GM12878 (cell line): ENCODE results near the gene RLIM. TPM values are rescaled to one million over a fixed set of nuclear protein-coding genes. Genes with fewer than 3 reads are reported as not detected.

Source experiments
- ATAC-seq: fragments of 200-7000 bp; cut with Tn5 transposase; 3 replicates; pipeline ENCODE4 v1.9.1; 2020; ENCODE audit warnings: mild to moderate bottlenecking, moderate library complexity
- BruUV-seq: library from RNA; stranded (reverse); fragments of 400-500 nt; replicated peaks from 2 replicates; lab custom pipeline; 2021; lab: Mats Ljungman, UMichigan
- CTCF ChIA-PET: fragments of 300-600 bp; sonication (Branson Sonifier 250); formaldehyde crosslinking; extraction: SDS; loops from one replicate; lab custom pipeline; 2021; ENCODE audit warnings: inconsistent platforms; lab: Yijun Ruan, JAX
- POLR2A ChIA-PET: fragments of 350-600 bp; formaldehyde crosslinking; extraction: SDS; loops from one replicate; lab custom pipeline; 2021; ENCODE audit warnings: inconsistent platforms; lab: Charles Lee
- RAD21 ChIA-PET: fragments of 300-600 bp; sonication (Branson Sonifier 250); formaldehyde crosslinking; loops from one replicate; lab custom pipeline; 2023; ENCODE audit warnings: antibody characterized with exemption; ENCODE audit not compliant: unreplicated experiment; lab: Charles Lee
- SMC1A ChIA-PET: fragments of 300-600 bp; sonication (Branson Sonifier 250); formaldehyde crosslinking; loops from one replicate; lab custom pipeline; 2023; ENCODE audit not compliant: unreplicated experiment, uncharacterized antibody; lab: Charles Lee
- DNase-seq: peaks from one replicate; pipeline ENCODE4 v3.0.0-alpha.2; 2011; ENCODE audit warnings: low read depth, low spot score
- FAIRE-seq: peaks from 3 replicates; lab custom pipeline; 2011; peaks lifted over from hg19 to GRCh38; lab: Jason Lieb, UNC
- H2AFZ ChIP-seq: 2 replicates; pipeline ENCODE4 v1.6.0; 2011; ENCODE audit warnings: low read depth, low read length, control low read depth; ENCODE audit not compliant: control insufficient read depth
- H3K27ac ChIP-seq: 2 replicates; pipeline ENCODE4 v1.5.1; 2011; ENCODE audit warnings: control low read depth; ENCODE audit not compliant: control insufficient read depth, insufficient read depth
- H3K27me3 ChIP-seq, 2 experiments: replicated peaks in 1 of 2; 2 replicates each; pipeline versions ENCODE4 v1.6.0 to v1.6.1; 2011; ENCODE audit warnings: low read length in 1 of 2; ENCODE audit not compliant: control insufficient read depth in 2 of 2, insufficient read depth in 2 of 2
- H3K36me3 ChIP-seq, 2 experiments: 2 replicates each; pipeline ENCODE4 v1.5.1; 2011; ENCODE audit warnings: low read length in 1 of 2; ENCODE audit not compliant: control insufficient read depth in 2 of 2, insufficient read depth in 2 of 2
- H3K4me1 ChIP-seq: 2 replicates; pipeline ENCODE4 v1.6.1; 2011; ENCODE audit warnings: mild to moderate bottlenecking, low read length, moderate library complexity, mixed read lengths; ENCODE audit not compliant: control insufficient read depth, insufficient read depth
- H3K4me2 ChIP-seq: 2 replicates; pipeline ENCODE4 v1.6.0; 2011; ENCODE audit warnings: control low read depth; ENCODE audit not compliant: control insufficient read depth, insufficient read depth
- H3K4me3 ChIP-seq: fragments of 200-600 bp; sonication (generic); 2 replicates; pipeline ENCODE4 v1.5.1; 2016
- H3K79me2 ChIP-seq: 2 replicates; pipeline ENCODE4 v1.6.0; 2011; ENCODE audit warnings: low read length; ENCODE audit not compliant: control insufficient read depth, insufficient read depth
- H3K9ac ChIP-seq: 2 replicates; pipeline ENCODE4 v1.8.0; 2011; ENCODE audit warnings: low read length, control low read depth, mixed read lengths; ENCODE audit not compliant: control insufficient read depth, insufficient read depth
- H3K9me3 ChIP-seq: replicated peaks from 3 replicates; pipeline ENCODE4 v1.5.1; 2011; ENCODE audit warnings: mild to moderate bottlenecking, low read length; ENCODE audit not compliant: control insufficient read depth, insufficient read depth
- H4K20me1 ChIP-seq: 2 replicates; pipeline ENCODE4 v1.6.0; 2011; ENCODE audit not compliant: control insufficient read depth, insufficient read depth
- CHD4 ChIP-seq: fragments of 200-600 bp; sonication (generic); IDR thresholded peaks from 2 replicates; pipeline ENCODE4 v1.6.1; 2016; ENCODE audit warnings: mild to moderate bottlenecking
- CUX1 ChIP-seq: IDR thresholded peaks from 2 replicates; pipeline ENCODE4 v1.6.1; 2012; ENCODE audit warnings: improper control_type of control experiment, low read depth, low read length; ENCODE audit not compliant: insufficient replicate concordance
- ELK1 ChIP-seq: IDR thresholded peaks from 2 replicates; pipeline ENCODE4 v1.6.1; 2012; ENCODE audit warnings: low read depth, low read length, improper control_type of control experiment
- ETV6 ChIP-seq, 2 experiments: fragments of 450-650 bp in 1 of 2; IDR thresholded peaks in 1 of 2; conservative IDR thresholded peaks in 1 of 2; 2 replicates each; pipeline ENCODE4 v1.6.1; 2014; ENCODE audit warnings: antibody characterized with exemption in 1 of 2, borderline replicate concordance in 1 of 2, low read depth in 1 of 2, mild to moderate bottlenecking in 1 of 2, moderate library complexity in 1 of 2
- PKNOX1 ChIP-seq: fragments of 450-650 bp; IDR thresholded peaks from 2 replicates; pipeline ENCODE4 v1.6.1; 2016; ENCODE audit warnings: mild to moderate bottlenecking
- POLR2AphosphoS2 ChIP-seq: IDR thresholded peaks from 2 replicates; pipeline ENCODE4 v1.6.1; 2011; ENCODE audit warnings: low read depth, mild to moderate bottlenecking, low read length, improper control_type of control experiment, moderate library complexity
- RELA ChIP-seq: fragments of 450-650 bp; IDR thresholded peaks from 2 replicates; pipeline ENCODE4 v1.8.0; 2014; ENCODE audit warnings: borderline replicate concordance; ENCODE audit not compliant: partially characterized antibody
- SMARCA5 ChIP-seq: fragments of 450-650 bp; IDR thresholded peaks from 2 replicates; pipeline ENCODE4 v1.6.1; 2017; ENCODE audit warnings: mild to moderate bottlenecking
- TBL1XR1 ChIP-seq: IDR thresholded peaks from 2 replicates; pipeline ENCODE4 v1.6.1; 2012; ENCODE audit warnings: low read depth, low read length, improper control_type of control experiment
- YY1 ChIP-seq: IDR thresholded peaks from 2 replicates; pipeline ENCODE4 v1.6.1; 2011; ENCODE audit warnings: low read depth, mild to moderate bottlenecking, low read length
- ZNF384 ChIP-seq: IDR thresholded peaks from 2 replicates; pipeline ENCODE4 v1.6.1; 2012; ENCODE audit warnings: low read depth, mild to moderate bottlenecking, low read length, improper control_type of control experiment, borderline replicate concordance
- WGBS: methylation state at CpG from one replicate; pipeline ENCODE4 v1.1.6; 2016; ENCODE audit warnings: low lambda C conversion rate; ENCODE audit not compliant: insufficient replicate concordance, insufficient coverage; ENCODE audit errors: missing lambda C conversion rate; 5-methylcytosine and 5-hydroxymethylcytosine counted together
- in situ Hi-C: fragments of 300-500 bp; cut with MboI; formaldehyde crosslinking; loops from 9 replicates; pipeline ENCODE4 v1.14.3; 2018; ENCODE audit warnings: mixed read lengths
- intact Hi-C: fragments of 100-400 bp; cut with micrococcal nuclease; formaldehyde crosslinking; loops from one replicate; pipeline ENCODE4 v1.14.2; 2022; ENCODE audit not compliant: unreplicated experiment
- polyA plus RNA-seq, 11 experiments: library from polyadenylated mRNA; depleted of rRNA in 4 of 11; unstranded in 6 of 11; stranded (reverse) in 5 of 11; fragments of >200 nt; fragmentation: Nextera tagmentation in 4 of 11; fragmentation: Illumina TruSeq in 1 of 11; extraction: Ambion mirVana in 4 of 11; extraction: Trizol in 1 of 11; gene quantifications; 1 replicate in 1 of 11; 2 replicates in 10 of 11; pipeline versions ENCODE4 v1.2.1 to v1.2.3, GENCODE V29; 2011 to 2016; ENCODE audit warnings: inconsistent platforms in 2 of 11, missing spikeins in 2 of 11, low read depth in 1 of 11
- total RNA-seq, 4 experiments: library from RNA; depleted of rRNA in 3 of 4; stranded (reverse); fragments of >200 nt in 3 of 4; fragmentation: Illumina TruSeq in 1 of 4; extraction: Trizol in 1 of 4; gene quantifications; 2 replicates each; pipeline versions ENCODE4 v1.2.1 to v1.2.3, GENCODE V29; 2013 to 2021

Gene RLIM
- total and polyA plus RNA-seq, 10 of the 15 experiments (the other 5 are each of a cell fraction or from before 2014, with no cell fraction given) = 4.0 to 33.9 (median 15.1) TPM

- TF ChIP-seq CUX1 = no peak
- TF ChIP-seq POLR2AphosphoS2 = no peak
- TF ChIP-seq YY1 = no peak
- TF ChIP-seq ELK1 = no peak
These were observed 8.1 kb downstream of the RLIM start (continued) for GRCh38 chrX:74606342-74606741.

GRCh38 chrX:74603040-74603439 lies 11.4 kb downstream of the RLIM start:
- Histone ChIP-seq H3K36me3 (peaks cover 0 to 4% of the 10 kb centered on the region in 2 experiments; a peak in 1 of 4 replicates), H4K20me1 (no peaks in the 10 kb centered on the region), H3K27ac (no peak overlapping the region), H2AFZ (no peak overlapping the region), H3K27me3 (no peaks in the 10 kb centered on the region), H3K4me3 (no peak overlapping the region), H3K9me3 (no peaks in the 10 kb centered on the region), H3K9ac (no peak overlapping the region), H3K4me2 (no peak overlapping the region), H3K79me2 (peaks cover 46% of the 10 kb centered on the region), H3K4me1 (no peaks in the 10 kb centered on the region)
- CTCF ChIA-PET = interaction anchor here (1.4 kb wide), 1 partner anchor 8 kb away, joined by 3 read pairs; no protein-coding TSS in a partner anchor
- TF ChIP-seq ETV6 (conservative IDR thresholded peaks at IDR 0.05 in 1 of 2, IDR thresholded peaks at IDR 0.05 in 1 of 2; ENCODE audit: borderline replicate concordance in 1 of 2, low read depth in 1 of 2) (no peak), SMARCA5 (no peak), CHD4 (no peak), TBL1XR1 (no peak), ZNF384 (no peak), RELA (no peak), PKNOX1 (no peak)
- in situ Hi-C loops (no loop called here), intact Hi-C loops (no loop called here)
- WGBS = 67% methylated on average over 2 of the region's 2 CpGs
- RAD21 ChIA-PET = no interaction called here
- ATAC-seq (peak; percentile 21; the same call in 1 of the 3 replicates), DNase-seq (no peak), FAIRE-seq (no peak)
- SMC1A ChIA-PET = no interaction called here
- POLR2A ChIA-PET = no interaction called here
- no TSS peak for BruUV-seq
